Lung (tissue), 12 donors: Measurements from ENCODE around the gene SCAANT1. TPM values are rescaled to one million over a fixed set of nuclear protein-coding genes. Genes with fewer than 3 reads are reported as not detected.

ENCODE experiments used
- ATAC-seq: fragments of 200-7000 bp; cut with Tn5 transposase; one replicate; pipeline ENCODE4 v1.9.1; 2020; ENCODE audit warnings: moderate number of reproducible peaks; ENCODE audit not compliant: insufficient read depth, low FRiP score
- DNase-seq, 3 donors: peaks; one replicate each; pipeline ENCODE4 v3.0.0-alpha.2; 2013 to 2017
- H3K27ac ChIP-seq, 2 donors: one replicate each; pipeline ENCODE4 v1.5.1; 2013; ENCODE audit warnings: mild to moderate bottlenecking in 2 of 2, moderate library complexity in 2 of 2, control low read depth in 1 of 2, inconsistent platforms in 1 of 2, low read depth in 1 of 2, low read length in 1 of 2
- H3K27me3 ChIP-seq, 3 donors: one replicate each; pipeline ENCODE4 v1.5.1; 2013; ENCODE audit warnings: low read length in 2 of 3; ENCODE audit not compliant: control insufficient read depth in 3 of 3, insufficient read depth in 3 of 3
- H3K36me3 ChIP-seq, 4 donors: one replicate each; pipeline ENCODE4 v1.5.1; 2013; ENCODE audit warnings: low read length in 4 of 4, mild to moderate bottlenecking in 1 of 4, moderate library complexity in 1 of 4; ENCODE audit not compliant: control insufficient read depth in 4 of 4, insufficient read depth in 4 of 4
- H3K4me1 ChIP-seq, 5 donors: one replicate each; pipeline ENCODE4 v1.5.1; 2013; ENCODE audit warnings: low read length in 5 of 5, mild to moderate bottlenecking in 2 of 5, moderate library complexity in 1 of 5; ENCODE audit not compliant: control insufficient read depth in 5 of 5, insufficient read depth in 5 of 5
- H3K4me3 ChIP-seq: one replicate; pipeline ENCODE4 v1.5.1; 2013; ENCODE audit warnings: mild to moderate bottlenecking, control low read depth, moderate library complexity
- H3K9ac ChIP-seq, 2 donors: one replicate each; pipeline ENCODE4 v1.5.1; 2013; ENCODE audit warnings: low read length in 2 of 2, control low read depth in 1 of 2; ENCODE audit not compliant: insufficient read depth in 1 of 2
- H3K9me3 ChIP-seq, 4 donors: one replicate each; pipeline ENCODE4 v1.5.1; 2013; ENCODE audit warnings: low read length in 3 of 4, mild to moderate bottlenecking in 1 of 4, moderate library complexity in 1 of 4; ENCODE audit not compliant: control insufficient read depth in 4 of 4, insufficient read depth in 3 of 4
- CTCF ChIP-seq: IDR thresholded peaks from 2 replicates; pipeline ENCODE4 v1.5.1; 2012; ENCODE audit warnings: mild to moderate bottlenecking; ENCODE audit errors: control extremely low read depth, extremely low read depth
- WGBS, 2 donors: extraction: QIAGEN DNeasy Blood & Tissue Kit; methylation state at CpG; one replicate each; pipeline ENCODE4 v1.1.7; 2013; 5-methylcytosine and 5-hydroxymethylcytosine counted together
- polyA plus RNA-seq, 2 donors: library from polyadenylated mRNA; stranded (reverse); fragments of 200-250 nt; gene quantifications; one replicate each; pipeline ENCODE4 v1.2.1, GENCODE V29; 2013
- total RNA-seq, 2 donors: library from RNA; depleted of rRNA in 1 of 2; stranded (reverse); fragments of >200 nt in 1 of 2; gene quantifications; one replicate each; pipeline ENCODE4 v1.2.1, GENCODE V29; 2014 to 2021
- donor health status: control.
- donor health status: control.
- donor health status: Bipolar disorder and iron deficiency.
- donor health status: healthy.
- donor health status: DM: yes; HTN: yes; CAD: no.

SCAANT1 gene
- total and polyA plus RNA-seq, 4 donors = not detected

GRCh38 chr3:63910891-63911290, 1.3 kb downstream of the SCAANT1 start:
- H3K9ac ChIP-seq = peak overlapping the region; percentile 41 to 85
- 32 to 39% methylated on average over 1 of the region's 1 CpG for WGBS, 2 donors
- H3K9me3 ChIP-seq = no peaks in the 10 kb centered on the region
- no peak overlapping the region for H3K4me3 ChIP-seq
- no peak overlapping the region for H3K27ac ChIP-seq
- no peak for TF ChIP-seq CTCF
- no peaks in the 10 kb centered on the region for H3K27me3 ChIP-seq
- peaks cover 2 to 7% (median 3%) of the 10 kb centered on the region in 4 donors for H3K36me3 ChIP-seq
- peaks cover 3 to 49% (median 19%) of the 10 kb centered on the region in 5 donors for H3K4me1 ChIP-seq
- DNase-seq = peak in 1 of 3 donors; percentile 33
- no peak for ATAC-seq

GRCh38 chr3:63910001-63910400, 2.2 kb downstream of the SCAANT1 start:
- no peak for TF ChIP-seq CTCF
- no peak overlapping the region for H3K4me3 ChIP-seq
- no peak overlapping the region for H3K27ac ChIP-seq
- DNase-seq (peak in 1 of 3 donors; percentile 8), ATAC-seq (no peak)
- no peaks in the 10 kb centered on the region for H3K9me3 ChIP-seq
- peaks cover 3 to 49% (median 19%) of the 10 kb centered on the region in 5 donors for H3K4me1 ChIP-seq
- H3K27me3 ChIP-seq = no peaks in the 10 kb centered on the region
- peaks cover 0 to 9% (median 1%) of the 10 kb centered on the region in 4 donors for H3K36me3 ChIP-seq
- no peak overlapping the region for H3K9ac ChIP-seq
- WGBS, 2 donors = 91 to 95% methylated on average over 4 of the region's 4 CpGs

GRCh38 chr3:63909431-63909830, 2.8 kb downstream of the SCAANT1 start:
- no peaks in the 10 kb centered on the region for H3K27me3 ChIP-seq
- no peak overlapping the region for H3K4me3 ChIP-seq
- no peak for TF ChIP-seq CTCF
- no peak for ATAC-seq
- peaks cover 0 to 12% (median 0%) of the 10 kb centered on the region in 4 donors for H3K36me3 ChIP-seq
- peaks cover 0 to 48% (median 19%) of the 10 kb centered on the region in 5 donors for H3K4me1 ChIP-seq
- 39 to 53% methylated on average over 2 of the region's 2 CpGs for WGBS, 2 donors
- H3K9me3 ChIP-seq = no peaks in the 10 kb centered on the region
- H3K27ac ChIP-seq = no peak overlapping the region
- no peak overlapping the region for H3K9ac ChIP-seq
- DNase-seq = peak in 2 of 3 donors; percentile 78 to 85

- no peak for TF ChIP-seq CTCF
- H3K27ac ChIP-seq = no peak overlapping the region
- no peaks in the 10 kb centered on the region for H3K9me3 ChIP-seq
- peaks cover 0 to 12% (median 0%) of the 10 kb centered on the region in 4 donors for H3K36me3 ChIP-seq
- peaks cover 0 to 41% (median 15%) of the 10 kb centered on the region in 5 donors for H3K4me1 ChIP-seq
- DNase-seq (no peak), ATAC-seq (no peak)
- no peak overlapping the region for H3K4me3 ChIP-seq
- no peak overlapping the region for H3K9ac ChIP-seq
- no peaks in the 10 kb centered on the region for H3K27me3 ChIP-seq
- 94 to 95% methylated on average over 1 of the region's 1 CpG for WGBS, 2 donors
These were observed 3.4 kb downstream of the SCAANT1 start for GRCh38 chr3:63908776-63909175.
